CD4-positive, alpha-beta T cell (primary cell): Measurements from ENCODE around the gene CDHR5. TPM values are rescaled to one million over a fixed set of nuclear protein-coding genes. Genes with fewer than 3 reads are reported as not detected.

Experiments
- ATAC-seq: fragments of 200-7000 bp; cut with Tn5 transposase; one replicate; pipeline ENCODE4 v1.10.0; 2022; ENCODE audit warnings: mild to moderate bottlenecking; ENCODE audit not compliant: poor library complexity
- CTCF ChIA-PET: fragments of 350-600 bp; sonication (Branson Sonifier 250); formaldehyde crosslinking; loops from one replicate; lab custom pipeline; 2021; ENCODE audit warnings: antibody characterized with exemption, inconsistent platforms; lab: Charles Lee
- POLR2A ChIA-PET: fragments of 350-600 bp; sonication (Branson Sonifier 250); formaldehyde crosslinking; loops from one replicate; lab custom pipeline; 2021; ENCODE audit warnings: antibody characterized with exemption, inconsistent platforms; lab: Charles Lee
- DNase-seq, 14 experiments: peaks; one replicate each; pipeline ENCODE4 v3.0.0-alpha.2; 2013 to 2020; ENCODE audit warnings: mixed read lengths in 2 of 14
- H3K27ac ChIP-seq, 2 donors: one replicate each; pipeline versions ENCODE4 v1.5.1 to v1.7.0; 2013; ENCODE audit warnings: low read length in 2 of 2, low read depth in 1 of 2, mild to moderate bottlenecking in 1 of 2
- H3K27me3 ChIP-seq, 2 experiments: 1 replicate in 1 of 2; 2 replicates in 1 of 2; pipeline versions ENCODE4 v1.6.1 to v1.7.0; 2013; ENCODE audit warnings: low read length in 2 of 2, control low read depth in 1 of 2, mild to moderate bottlenecking in 1 of 2, moderate library complexity in 1 of 2; ENCODE audit not compliant: insufficient read depth in 2 of 2, control insufficient read depth in 1 of 2
- H3K36me3 ChIP-seq: one replicate; pipeline ENCODE4 v1.6.1; 2013; ENCODE audit warnings: low read length, control low read depth; ENCODE audit not compliant: insufficient read depth
- H3K4me1 ChIP-seq: one replicate; pipeline ENCODE4 v1.6.1; 2013; ENCODE audit warnings: low read length, control low read depth; ENCODE audit not compliant: insufficient read depth
- H3K4me3 ChIP-seq: one replicate; pipeline ENCODE4 v1.5.1; 2013; ENCODE audit warnings: mild to moderate bottlenecking, low read length, moderate library complexity
- H3K9me3 ChIP-seq, 2 experiments: 1 replicate in 1 of 2; 2 replicates in 1 of 2; pipeline versions ENCODE4 v1.6.1 to v1.7.0; 2013; ENCODE audit warnings: low read length in 2 of 2, mild to moderate bottlenecking in 2 of 2, control low read depth in 1 of 2, moderate library complexity in 1 of 2; ENCODE audit not compliant: control insufficient read depth in 1 of 2, insufficient read depth in 1 of 2
- H3K27ac Mint-ChIP-seq: one replicate; pipeline ENCODE4 v1.8.0; 2020; ENCODE audit warnings: mixed read lengths
- H3K27me3 Mint-ChIP-seq: one replicate; pipeline ENCODE4 v1.8.0; 2021; ENCODE audit warnings: mixed read lengths
- H3K36me3 Mint-ChIP-seq: one replicate; pipeline ENCODE4 v1.8.0; 2021; ENCODE audit warnings: low read depth, mixed read lengths
- H3K4me1 Mint-ChIP-seq: one replicate; pipeline ENCODE4 v1.8.0; 2021; ENCODE audit warnings: low read depth, mixed read lengths
- H3K4me3 Mint-ChIP-seq: one replicate; pipeline ENCODE4 v1.8.0; 2020; ENCODE audit warnings: mild to moderate bottlenecking, mixed read lengths
- H3K9me3 Mint-ChIP-seq: one replicate; pipeline ENCODE4 v1.8.0; 2020; ENCODE audit warnings: mixed read lengths
- intact Hi-C, 2 experiments: fragments of 100-400 bp; cut with DNase I in 1 of 2; cut with micrococcal nuclease in 1 of 2; formaldehyde crosslinking; loops; one replicate each; pipeline versions ENCODE4 v1.15.1 to v1.9.0; 2023 to 2025; cut with DNase I, micrococcal nuclease
- total RNA-seq, 174 experiments: library from RNA in 2 of 174; stranded (reverse) in 2 of 174; gene quantifications; one replicate each; pipeline ENCODE4 v1.2.3 and lab custom pipeline; 2021 to 2026
- TF ChIP-seq, protein P1 (sequence below): fragments of 200-600 bp; IDR thresholded peaks from one replicate; pipeline ENCODE4 v1.8.0; 2022; ENCODE audit warnings: antibody characterized with exemption, mild to moderate bottlenecking

CDHR5 gene
- total RNA-seq, 2 experiments from 2014 or later = not detected

- Histone ChIP-seq H3K4me1 (peaks cover 14% of the 10 kb centered on the region), H3K9me3 (no peaks in the 10 kb centered on the region), H3K27me3 (no peaks in the 10 kb centered on the region), H3K36me3 (peaks cover 3% of the 10 kb centered on the region), H3K4me3 (peak overlapping the region; percentile 70), H3K27ac (peak overlapping the region; percentile 17 to 69)
- Mint-ChIP-seq H3K4me1 (peaks cover 4% of the 10 kb centered on the region), H3K4me3 (peak overlapping the region; percentile 82), H3K9me3 (no peaks in the 10 kb centered on the region), H3K27me3 (no peaks in the 10 kb centered on the region), H3K27ac (no peak overlapping the region), H3K36me3 (peaks cover 2% of the 10 kb centered on the region)
- peak; percentile 91 for ATAC-seq
- intact Hi-C loops = loop anchor here (1.0 to 10.0 kb wide), 4 partner anchors 8 to 126 kb away; partner anchors contain the start of genes DEAF1 (in 1 of the 2), LMNTD2 (in 1 of the 2), RASSF7 (in 1 of the 2) and RNH1 (in 1 of the 2)
- peak; percentile 81 to 97 (median 90) for DNase-seq
- ChIA-PET POLR2A (interaction anchor here (1.1 to 3.1 kb wide), 10 partner anchors 9 to 361 kb away, joined by 3 to 21 read pairs (median 6); partner anchors contain the start of genes BET1L, DEAF1, IRF7 and LMNTD2), CTCF (interaction anchor here (0.9 to 1.8 kb wide), 3 partner anchors 9 to 14 kb away, joined by 3 to 9 read pairs (median 3); partner anchors contain the start of gene LMNTD2)
- TF ChIP-seq, protein P1, sequence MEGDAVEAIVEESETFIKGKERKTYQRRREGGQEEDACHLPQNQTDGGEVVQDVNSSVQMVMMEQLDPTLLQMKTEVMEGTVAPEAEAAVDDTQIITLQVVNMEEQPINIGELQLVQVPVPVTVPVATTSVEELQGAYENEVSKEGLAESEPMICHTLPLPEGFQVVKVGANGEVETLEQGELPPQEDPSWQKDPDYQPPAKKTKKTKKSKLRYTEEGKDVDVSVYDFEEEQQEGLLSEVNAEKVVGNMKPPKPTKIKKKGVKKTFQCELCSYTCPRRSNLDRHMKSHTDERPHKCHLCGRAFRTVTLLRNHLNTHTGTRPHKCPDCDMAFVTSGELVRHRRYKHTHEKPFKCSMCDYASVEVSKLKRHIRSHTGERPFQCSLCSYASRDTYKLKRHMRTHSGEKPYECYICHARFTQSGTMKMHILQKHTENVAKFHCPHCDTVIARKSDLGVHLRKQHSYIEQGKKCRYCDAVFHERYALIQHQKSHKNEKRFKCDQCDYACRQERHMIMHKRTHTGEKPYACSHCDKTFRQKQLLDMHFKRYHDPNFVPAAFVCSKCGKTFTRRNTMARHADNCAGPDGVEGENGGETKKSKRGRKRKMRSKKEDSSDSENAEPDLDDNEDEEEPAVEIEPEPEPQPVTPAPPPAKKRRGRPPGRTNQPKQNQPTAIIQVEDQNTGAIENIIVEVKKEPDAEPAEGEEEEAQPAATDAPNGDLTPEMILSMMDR = no peak
Observed at GRCh38 chr11:568306-569157, 56.2 kb downstream of the CDHR5 start.

- TF ChIP-seq, protein P1 = no peak
- intact Hi-C loops = loop anchor here (1.0 to 10.0 kb wide), 4 partner anchors 7 to 127 kb away; partner anchors contain the start of genes DEAF1 (in 1 of the 2), LMNTD2 (in 1 of the 2), RASSF7 (in 1 of the 2) and RNH1 (in 1 of the 2)
- H3K4me1 ChIP-seq = peaks cover 14% of the 10 kb centered on the region
- H3K9me3 ChIP-seq = no peaks in the 10 kb centered on the region
- peak overlapping the region; percentile 75 for H3K27ac Mint-ChIP-seq
- no peaks in the 10 kb centered on the region for H3K27me3 ChIP-seq
- no peaks in the 10 kb centered on the region for H3K9me3 Mint-ChIP-seq
- ChIA-PET CTCF (interaction anchor here (1.0 to 2.6 kb wide), 3 partner anchors 12 to 13 kb away, joined by 3 to 9 read pairs (median 7); no protein-coding TSS in a partner anchor), POLR2A (interaction anchor here (0.6 to 3.1 kb wide), 10 partner anchors 8 to 361 kb away, joined by 3 to 21 read pairs (median 7); partner anchors contain the start of genes BET1L, DEAF1, IRF7 and LMNTD2)
- peaks cover 4% of the 10 kb centered on the region for H3K36me3 Mint-ChIP-seq
- peaks cover 4% of the 10 kb centered on the region for H3K4me1 Mint-ChIP-seq
- H3K36me3 ChIP-seq = peaks cover 8% of the 10 kb centered on the region
- peak overlapping the region; percentile 83 for H3K4me3 Mint-ChIP-seq
- H3K27ac ChIP-seq = no peak overlapping the region
- ATAC-seq (peak; percentile 0), DNase-seq (peak in 2 of 14 experiments; percentile 49 to 66)
- H3K4me3 ChIP-seq = no peak overlapping the region
- H3K27me3 Mint-ChIP-seq = no peaks in the 10 kb centered on the region
Observed at GRCh38 chr11:567629-568292, 57.0 kb downstream of the CDHR5 start.
